IMR-90 (cell line): ENCODE results near the gene CA4. TPM values are rescaled to one million over a fixed set of nuclear protein-coding genes. Genes with fewer than 3 reads are reported as not detected.

Source experiments
- ATAC-seq: fragments of 200-7000 bp; cut with Tn5 transposase; 2 replicates; pipeline ENCODE4 v1.9.1; 2020; ENCODE audit warnings: low read depth, mild to moderate bottlenecking, moderate library complexity
- BruUV-seq: library from RNA; stranded (reverse); fragments of 400-500 nt; replicated peaks from 2 replicates; lab custom pipeline; 2021; lab: Mats Ljungman, UMichigan
- CTCF ChIA-PET: fragments of 300-600 bp; formaldehyde crosslinking; extraction: SDS; loops from one replicate; lab custom pipeline; 2021; ENCODE audit warnings: antibody characterized with exemption; lab: Yijun Ruan, JAX
- POLR2A ChIA-PET: fragments of 300-600 bp; sonication (Branson Sonifier 250); formaldehyde crosslinking; loops from one replicate; lab custom pipeline; 2022; ENCODE audit warnings: antibody characterized with exemption; ENCODE audit not compliant: unreplicated experiment; lab: Charles Lee
- DNase-seq: peaks from one replicate; pipeline ENCODE4 v3.0.0; 2013
- H2AFZ ChIP-seq: replicated peaks from 2 replicates; pipeline ENCODE3; 2013; ENCODE audit warnings: low read length, mild to moderate bottlenecking; ENCODE audit not compliant: poor library complexity
- H2AK5ac ChIP-seq: 2 replicates; pipeline ENCODE4 v1.6.1; 2013; ENCODE audit warnings: low read depth, low read length, inconsistent platforms
- H2AK9ac ChIP-seq: replicated peaks from 2 replicates; pipeline ENCODE3; 2013; ENCODE audit warnings: mild to moderate bottlenecking, low read depth, low read length, moderate library complexity; ENCODE audit not compliant: poor library complexity
- H2BK120ac ChIP-seq: 2 replicates; pipeline ENCODE4 v1.6.1; 2013; ENCODE audit warnings: low read depth, low read length, inconsistent platforms
- H2BK15ac ChIP-seq: 3 replicates; pipeline ENCODE4 v1.6.1; 2013; ENCODE audit warnings: low read depth, low read length, inconsistent platforms
- H2BK20ac ChIP-seq: 2 replicates; pipeline ENCODE4 v1.6.1; 2013; ENCODE audit warnings: low read depth, mild to moderate bottlenecking, inconsistent platforms, low read length, moderate library complexity
- H2BK5ac ChIP-seq: 2 replicates; pipeline ENCODE4 v1.6.1; 2013; ENCODE audit warnings: mild to moderate bottlenecking, low read depth, low read length, inconsistent platforms; ENCODE audit not compliant: poor library complexity, severe bottlenecking
- H3K14ac ChIP-seq: replicated peaks from 2 replicates; pipeline ENCODE4 v1.6.1; 2013; ENCODE audit warnings: low read depth, low read length, inconsistent platforms
- H3K18ac ChIP-seq: 2 replicates; pipeline ENCODE4 v1.6.1; 2013; ENCODE audit warnings: low read depth, low read length, control low read depth
- H3K23ac ChIP-seq: 2 replicates; pipeline ENCODE4 v1.6.1; 2013; ENCODE audit warnings: low read depth, low read length, inconsistent platforms
- H3K27ac ChIP-seq: 2 replicates; pipeline ENCODE4 v1.5.1; 2013; ENCODE audit warnings: mild to moderate bottlenecking, control low read depth, low read length; ENCODE audit not compliant: insufficient read depth
- H3K27me3 ChIP-seq: 2 replicates; pipeline ENCODE4 v1.6.1; 2013; ENCODE audit warnings: low read length; ENCODE audit not compliant: control insufficient read depth, insufficient read depth
- H3K36me3 ChIP-seq: 2 replicates; pipeline ENCODE4 v1.6.1; 2013; ENCODE audit warnings: low read length, mixed read lengths; ENCODE audit not compliant: control insufficient read depth, insufficient read depth
- H3K4ac ChIP-seq: 2 replicates; pipeline ENCODE4 v1.6.1; 2013; ENCODE audit warnings: low read depth, low read length, inconsistent platforms
- H3K4me1 ChIP-seq: 2 replicates; pipeline ENCODE4 v1.6.1; 2013; ENCODE audit warnings: low read length, mixed read lengths; ENCODE audit not compliant: control insufficient read depth, insufficient read depth
- H3K4me2 ChIP-seq: 2 replicates; pipeline ENCODE4 v1.6.1; 2013; ENCODE audit warnings: low read depth, mild to moderate bottlenecking, control low read depth, low read length, moderate library complexity
- H3K4me3 ChIP-seq: 2 replicates; pipeline ENCODE4 v1.5.1; 2013; ENCODE audit warnings: low read depth, mild to moderate bottlenecking, control low read depth, low read length, moderate library complexity; ENCODE audit not compliant: insufficient read depth
- H3K56ac ChIP-seq: 2 replicates; pipeline ENCODE4 v1.6.1; 2013; ENCODE audit warnings: low read length, inconsistent platforms; ENCODE audit not compliant: insufficient read depth; ENCODE audit errors: extremely low read depth
- H3K79me1 ChIP-seq, 2 experiments: 2 replicates each; pipeline ENCODE4 v1.6.1; 2013; ENCODE audit warnings: low read length in 2 of 2, inconsistent platforms in 1 of 2, low read depth in 1 of 2
- H3K9ac ChIP-seq: 2 replicates; pipeline ENCODE4 v1.6.1; 2013; ENCODE audit warnings: low read depth, low read length, control low read depth
- H3K9me1 ChIP-seq: 2 replicates; pipeline ENCODE4 v1.6.1; 2013; ENCODE audit warnings: low read length, inconsistent platforms; ENCODE audit not compliant: insufficient read depth
- H3K9me3 ChIP-seq: 2 replicates; pipeline ENCODE4 v1.6.1; 2013; ENCODE audit warnings: low read length; ENCODE audit not compliant: control insufficient read depth, insufficient read depth
- H4K20me1 ChIP-seq: 2 replicates; pipeline ENCODE4 v1.6.1; 2013; ENCODE audit warnings: low read length, inconsistent platforms; ENCODE audit not compliant: insufficient read depth
- H4K5ac ChIP-seq: 2 replicates; pipeline ENCODE4 v1.6.1; 2013; ENCODE audit warnings: mild to moderate bottlenecking, low read depth, low read length, control low read depth
- H4K8ac ChIP-seq, 2 experiments: 2 replicates each; pipeline ENCODE4 v1.6.1; 2013; ENCODE audit warnings: low read depth in 2 of 2, low read length in 2 of 2, control low read depth in 1 of 2, inconsistent platforms in 1 of 2
- H4K91ac ChIP-seq: 2 replicates; pipeline ENCODE4 v1.6.1; 2013; ENCODE audit warnings: low read depth, low read length, inconsistent platforms; ENCODE audit not compliant: insufficient read depth
- BHLHE40 ChIP-seq: fragments of 150-350 bp; IDR thresholded peaks from 2 replicates; pipeline ENCODE4 v1.6.1; 2016; ENCODE audit warnings: mild to moderate bottlenecking, low read depth, low read length
- FOS ChIP-seq: fragments of 150-350 bp; IDR thresholded peaks from 2 replicates; pipeline ENCODE4 v1.6.1; 2016; ENCODE audit warnings: low read depth, low read length
- MAFK ChIP-seq: IDR thresholded peaks from 2 replicates; pipeline ENCODE4 v1.6.1; 2012; ENCODE audit warnings: low read depth, low read length, improper control_type of control experiment
- MXI1 ChIP-seq: IDR thresholded peaks from 2 replicates; pipeline ENCODE4 v1.6.1; 2012; ENCODE audit warnings: low read depth, mild to moderate bottlenecking, low read length, moderate library complexity, borderline replicate concordance
- NFE2L2 ChIP-seq: fragments of 150-350 bp; IDR thresholded peaks from 2 replicates; pipeline ENCODE4 v1.6.1; 2016; ENCODE audit warnings: low read depth, mild to moderate bottlenecking, low read length
- WGBS, 2 experiments: methylation state at CpG; one replicate each; pipeline versions ENCODE4 v1.1.5 to v1.1.7; 2013; ENCODE audit warnings: missing lambda C conversion rate in 2 of 2; ENCODE audit not compliant: insufficient read length in 1 of 2; ENCODE audit errors: extremely low coverage in 2 of 2; 5-methylcytosine and 5-hydroxymethylcytosine counted together
- dilution Hi-C: fragments of 300-500 bp; cut with HindIII; formaldehyde crosslinking; loops from one replicate; pipeline ENCODE4 v1.14.3; 2018; ENCODE audit warnings: low sequenced_read_pairs; ENCODE audit not compliant: unreplicated experiment
- in situ Hi-C: fragments of 300-500 bp; cut with MboI; formaldehyde crosslinking; loops from 3 replicates; pipeline ENCODE4 v1.14.3; 2019; ENCODE audit warnings: low sequenced_read_pairs, inconsistent platforms, mixed read lengths
- intact Hi-C: fragments of 100-400 bp; cut with micrococcal nuclease; formaldehyde crosslinking; loops from 2 replicates; pipeline ENCODE4 v1.10.0; 2022
- polyA plus RNA-seq, 3 experiments: library from polyadenylated mRNA; depleted of rRNA; stranded (reverse); fragments of >200 nt; gene quantifications; 2 replicates each; pipeline ENCODE4 v1.2.3, GENCODE V29; 2012; ENCODE audit warnings: low replicate concordance in 1 of 3
- total RNA-seq: library from RNA; depleted of rRNA; stranded (reverse); fragments of >200 nt; gene quantifications from 2 replicates; pipeline ENCODE4 v1.2.3, GENCODE V29; 2012
- TF ChIP-seq, protein P1 (sequence below): fragments of 150-350 bp; IDR thresholded peaks from 2 replicates; pipeline ENCODE4 v1.6.1; 2016; ENCODE audit warnings: low read depth, mild to moderate bottlenecking, low read length, moderate library complexity, borderline replicate concordance
- TF ChIP-seq, protein P2 (sequence below): conservative IDR thresholded peaks from 2 replicates; pipeline ENCODE4 v1.5.1; 2012; ENCODE audit warnings: mild to moderate bottlenecking, low read depth, low read length, improper control_type of control experiment

The CA4 gene
- total and polyA plus RNA-seq, 2 of the 4 experiments (the other 2 are of a cell fraction) = not detected

GRCh38 chr17:60106340-60107059, 43.3 kb upstream of the CA4 start:
- Histone ChIP-seq H3K27me3 (no peaks in the 10 kb centered on the region), H3K9me3 (no peaks in the 10 kb centered on the region), H3K36me3 (no peaks in the 10 kb centered on the region), H2BK15ac (peak overlapping the region; percentile 99), H2BK20ac (peak overlapping the region; percentile 75), H3K9ac (no peak overlapping the region), H4K20me1 (no peaks in the 10 kb centered on the region), H2AK5ac (peak overlapping the region; percentile 76), H3K4me1 (peaks cover 9% of the 10 kb centered on the region), H3K27ac (no peak overlapping the region; the same call in 1 of the 2 replicates), H3K79me1 (peaks cover 0 to 25% of the 10 kb centered on the region in 2 experiments; a peak in 2 of 4 replicates), H2AK9ac (peak overlapping the region; percentile 70), H3K4ac (peak overlapping the region; percentile 86), H2BK5ac (peak overlapping the region; percentile 92), H3K56ac (peak overlapping the region; percentile 24; the same call in 1 of the 2 replicates), H3K14ac (peak overlapping the region; percentile 94), H2AFZ (peak overlapping the region; percentile 86), H3K4me3 (no peak overlapping the region), H4K5ac (no peak overlapping the region; the same call in 1 of the 2 replicates), H3K23ac (peak overlapping the region; percentile 48), H3K4me2 (no peak overlapping the region; the same call in 1 of the 2 replicates), H3K18ac (peak overlapping the region; percentile 60; the same call in 1 of the 2 replicates), H4K91ac (peak overlapping the region; percentile 62), H4K8ac (peak overlapping the region in 1 of 2 experiments; percentile 88; a peak in 3 of 4 replicates), H2BK120ac (peak overlapping the region; percentile 84), H3K9me1 (peaks cover 13% of the 10 kb centered on the region; the same call in 1 of the 2 replicates)
- dilution Hi-C loops (no loop called here), intact Hi-C loops (no loop called here), in situ Hi-C loops (no loop called here)
- DNase-seq (peak; percentile 85), ATAC-seq (peak; percentile 69)
- ChIA-PET POLR2A (no interaction called here), CTCF (interaction anchor here (0.6 kb wide), 1 partner anchor 400 kb away, joined by 3 read pairs; no protein-coding TSS in a partner anchor)
- BruUV-seq = no TSS peak
- no peak; the same call in 1 of the 2 replicates for TF ChIP-seq MAFK
- peak; percentile 40; the same call in 1 of the 2 replicates for TF ChIP-seq NFE2L2
- peak; percentile 62 for TF ChIP-seq FOS
- no peak; the same call in 1 of the 2 replicates for TF ChIP-seq BHLHE40
- TF ChIP-seq MXI1 = no peak
- TF ChIP-seq, protein P1, sequence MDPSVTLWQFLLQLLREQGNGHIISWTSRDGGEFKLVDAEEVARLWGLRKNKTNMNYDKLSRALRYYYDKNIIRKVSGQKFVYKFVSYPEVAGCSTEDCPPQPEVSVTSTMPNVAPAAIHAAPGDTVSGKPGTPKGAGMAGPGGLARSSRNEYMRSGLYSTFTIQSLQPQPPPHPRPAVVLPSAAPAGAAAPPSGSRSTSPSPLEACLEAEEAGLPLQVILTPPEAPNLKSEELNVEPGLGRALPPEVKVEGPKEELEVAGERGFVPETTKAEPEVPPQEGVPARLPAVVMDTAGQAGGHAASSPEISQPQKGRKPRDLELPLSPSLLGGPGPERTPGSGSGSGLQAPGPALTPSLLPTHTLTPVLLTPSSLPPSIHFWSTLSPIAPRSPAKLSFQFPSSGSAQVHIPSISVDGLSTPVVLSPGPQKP = no peak
- TF ChIP-seq, protein P2, sequence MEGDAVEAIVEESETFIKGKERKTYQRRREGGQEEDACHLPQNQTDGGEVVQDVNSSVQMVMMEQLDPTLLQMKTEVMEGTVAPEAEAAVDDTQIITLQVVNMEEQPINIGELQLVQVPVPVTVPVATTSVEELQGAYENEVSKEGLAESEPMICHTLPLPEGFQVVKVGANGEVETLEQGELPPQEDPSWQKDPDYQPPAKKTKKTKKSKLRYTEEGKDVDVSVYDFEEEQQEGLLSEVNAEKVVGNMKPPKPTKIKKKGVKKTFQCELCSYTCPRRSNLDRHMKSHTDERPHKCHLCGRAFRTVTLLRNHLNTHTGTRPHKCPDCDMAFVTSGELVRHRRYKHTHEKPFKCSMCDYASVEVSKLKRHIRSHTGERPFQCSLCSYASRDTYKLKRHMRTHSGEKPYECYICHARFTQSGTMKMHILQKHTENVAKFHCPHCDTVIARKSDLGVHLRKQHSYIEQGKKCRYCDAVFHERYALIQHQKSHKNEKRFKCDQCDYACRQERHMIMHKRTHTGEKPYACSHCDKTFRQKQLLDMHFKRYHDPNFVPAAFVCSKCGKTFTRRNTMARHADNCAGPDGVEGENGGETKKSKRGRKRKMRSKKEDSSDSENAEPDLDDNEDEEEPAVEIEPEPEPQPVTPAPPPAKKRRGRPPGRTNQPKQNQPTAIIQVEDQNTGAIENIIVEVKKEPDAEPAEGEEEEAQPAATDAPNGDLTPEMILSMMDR = no peak
- 15% methylated on average over 4 of the region's 5 CpGs; no CpG with 5 or more reads in 1 of the 2 experiments for WGBS, 2 experiments
